Natural killer cell treated with Interleukin-12 subunit alpha and Interleukin-12 subunit beta and Interleukin-15 and Interleukin-18, amount 100 ng/mL, for 72 hours (primary cell): ENCODE data around the gene GRHPR. TPM values are rescaled to one million over a fixed set of nuclear protein-coding genes. Genes with fewer than 3 reads are reported as not detected.
A peak's percentile ranks its signal among the peaks of the same experiment; 100 is the strongest.
"Not testable (repeated sequence)": the region's sequence is repeated elsewhere in the genome, so short reads cannot be mapped to it uniquely, and the experiment has no call there.

Experiments
- ATAC-seq, 2 donors: fragments of 150-1000 bp; cut with Tn5 transposase in 1 of 2; sonication (Bioruptor Pico), chemical (Tn5 transposase) in 1 of 2; 2 replicates each; pipeline ENCODE4 v1.10.0; 2021
- DNase-seq: peaks from one replicate; pipeline ENCODE4 v3.0.0; 2022; ENCODE audit warnings: low spot score
- H3K27ac Mint-ChIP-seq, 2 donors: 1 replicate in 1 of 2; 2 replicates in 1 of 2; pipeline ENCODE4 v1.8.0; 2022; ENCODE audit warnings: mixed read lengths in 2 of 2, mild to moderate bottlenecking in 1 of 2, moderate library complexity in 1 of 2
- H3K27me3 Mint-ChIP-seq, 2 donors: 1 replicate in 1 of 2; 2 replicates in 1 of 2; pipeline ENCODE4 v1.8.0; 2022; ENCODE audit warnings: mixed read lengths in 2 of 2
- H3K36me3 Mint-ChIP-seq: one replicate; pipeline ENCODE4 v1.8.0; 2022; ENCODE audit warnings: mixed read lengths
- H3K4me1 Mint-ChIP-seq, 2 donors: 1 replicate in 1 of 2; 2 replicates in 1 of 2; pipeline ENCODE4 v1.8.0; 2022; ENCODE audit warnings: low read depth in 2 of 2, mixed read lengths in 2 of 2, mild to moderate bottlenecking in 1 of 2
- H3K4me3 Mint-ChIP-seq: one replicate; pipeline ENCODE4 v1.8.0; 2022; ENCODE audit warnings: mixed read lengths
- H3K9me3 Mint-ChIP-seq: 2 replicates; pipeline ENCODE4 v1.8.0; 2022; ENCODE audit warnings: mixed read lengths
- total RNA-seq, 2 donors: library from RNA; stranded (reverse); gene quantifications; one replicate each; pipeline ENCODE4 v1.2.3, GENCODE V29; 2022

The GRHPR gene
- total RNA-seq, 2 donors from 2014 or later, result 53.4 to 66.1 TPM

GRCh38 chr9:37473982-37474381 is 51.5 kb downstream of the GRHPR start:
- not testable (repeated sequence) for H3K4me1 Mint-ChIP-seq, H3K9me3 Mint-ChIP-seq, H3K4me3 Mint-ChIP-seq, ATAC-seq, DNase-seq, H3K27ac Mint-ChIP-seq, H3K36me3 Mint-ChIP-seq
- peaks cover 14% of the 10 kb centered on the region in 2 donors for H3K27me3 Mint-ChIP-seq

DNA sequence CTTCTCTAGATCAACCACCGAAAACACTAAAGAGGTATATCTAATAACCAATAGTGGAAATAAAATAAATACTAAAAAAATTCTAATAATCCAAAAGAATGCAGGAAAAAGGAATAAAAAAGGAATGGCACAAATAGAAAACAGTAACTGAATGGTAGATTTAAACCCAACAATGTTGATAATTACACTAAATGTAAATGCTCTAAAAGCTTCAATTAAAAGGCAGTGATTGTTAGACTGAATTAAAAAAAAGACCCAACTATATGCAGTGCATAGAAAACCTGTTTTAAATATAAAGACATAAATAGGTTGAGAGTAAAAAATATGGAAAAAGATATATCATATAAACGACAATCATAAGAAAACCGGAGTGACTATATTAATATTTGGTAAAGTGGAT is 51.9 kb downstream of the GRHPR start:
- no peak overlapping the region for H3K27ac Mint-ChIP-seq

GRCh38 chr9:37476930-37477329 is 54.4 kb downstream of the GRHPR start:
- H3K36me3 Mint-ChIP-seq, result no peaks in the 10 kb centered on the region
- peaks cover 26 to 35% of the 10 kb centered on the region in 2 donors for H3K27me3 Mint-ChIP-seq

More for the DNA sequence above, 51.9 kb downstream of the GRHPR start:
- Mint-ChIP-seq H3K36me3 (no peaks in the 10 kb centered on the region), H3K9me3 (no peaks in the 10 kb centered on the region), H3K27me3 (peaks cover 17 to 19% of the 10 kb centered on the region in 2 donors), H3K4me1 (peaks cover 6 to 7% of the 10 kb centered on the region in 2 donors), H3K4me3 (no peak overlapping the region)
- no peak for ATAC-seq
- no peak for DNase-seq

GRCh38 chr9:37477443-37477842 is 54.9 kb downstream of the GRHPR start:
- H3K4me3 Mint-ChIP-seq, DNase-seq, ATAC-seq, H3K4me1 Mint-ChIP-seq, H3K36me3 Mint-ChIP-seq, H3K9me3 Mint-ChIP-seq, H3K27ac Mint-ChIP-seq: not testable (repeated sequence)
- H3K27me3 Mint-ChIP-seq, result peaks cover 26 to 37% of the 10 kb centered on the region in 2 donors

More at GRCh38 chr9:37476930-37477329, 54.4 kb downstream of the GRHPR start:
- no peak overlapping the region for H3K27ac Mint-ChIP-seq
- H3K4me3 Mint-ChIP-seq, result no peak overlapping the region
- no peaks in the 10 kb centered on the region for H3K9me3 Mint-ChIP-seq
- peaks cover 5% of the 10 kb centered on the region in 2 donors for H3K4me1 Mint-ChIP-seq
- DNase-seq (no peak), ATAC-seq (no peak)

DNA sequence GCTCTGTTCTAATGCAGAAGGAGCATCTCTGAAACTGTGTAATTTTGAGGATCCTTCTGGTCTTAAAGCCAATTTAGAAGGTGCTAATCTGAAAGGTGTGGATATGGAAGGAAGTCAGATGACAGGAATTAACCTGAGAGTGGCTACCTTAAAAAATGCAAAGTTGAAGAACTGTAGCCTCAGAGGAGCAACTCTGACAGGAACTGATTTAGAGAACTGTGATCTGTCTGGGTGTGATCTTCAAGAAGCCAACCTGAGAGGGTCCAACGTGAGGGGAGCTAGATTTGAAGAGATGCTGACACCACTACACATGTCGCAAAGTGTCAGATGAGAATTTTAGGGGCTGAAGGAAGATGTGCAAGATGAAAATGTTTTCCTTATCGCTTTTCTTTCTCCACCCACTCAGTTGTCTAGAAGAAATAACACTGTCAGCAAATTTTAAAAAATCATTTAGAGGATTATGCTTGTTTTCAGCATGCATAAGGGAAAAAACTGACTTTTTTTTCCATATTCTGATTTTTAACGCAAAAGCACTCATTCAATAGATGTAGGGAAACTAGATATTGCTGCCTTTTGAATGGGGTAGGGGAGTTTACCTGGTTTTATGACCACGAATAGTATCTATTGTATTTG is 55.6 kb downstream of the GRHPR start:
- not testable (repeated sequence) for H3K27ac Mint-ChIP-seq

GRCh38 chr9:37480759-37481158 is 58.3 kb downstream of the GRHPR start:
- no peak overlapping the region for H3K27ac Mint-ChIP-seq
- ATAC-seq (no peak), DNase-seq (no peak)
- peaks cover 26 to 37% of the 10 kb centered on the region in 2 donors for H3K27me3 Mint-ChIP-seq
- H3K4me3 Mint-ChIP-seq, result no peak overlapping the region
- no peaks in the 10 kb centered on the region for H3K9me3 Mint-ChIP-seq
- no peaks in the 10 kb centered on the region for H3K36me3 Mint-ChIP-seq
- H3K4me1 Mint-ChIP-seq, result peaks cover 9 to 11% of the 10 kb centered on the region in 2 donors

More for the DNA sequence above, 55.6 kb downstream of the GRHPR start:
- H3K27me3 Mint-ChIP-seq, result peaks cover 26 to 37% of the 10 kb centered on the region in 2 donors
- H3K4me3 Mint-ChIP-seq, H3K4me1 Mint-ChIP-seq, H3K9me3 Mint-ChIP-seq, ATAC-seq, DNase-seq, H3K36me3 Mint-ChIP-seq: not testable (repeated sequence)

GRCh38 chr9:37485389-37486255 is 63.1 kb downstream of the GRHPR start, which contains the start of gene POLR1E:
Gene POLR1E (plus strand): TSS chr9:37485948. CDS start chr9:37486048, 100 bp downstream.
- Mint-ChIP-seq H3K4me1 (peaks cover 28 to 43% of the 10 kb centered on the region in 2 donors), H3K4me3 (peak within 1 kb of the TSS; percentile 98)
- ATAC-seq, result peak; percentile 99 to 100

GRCh38 chr9:37486256-37486615 is 63.7 kb downstream of the GRHPR start:
- H3K4me3 Mint-ChIP-seq, result peak overlapping the region; percentile 98
- H3K36me3 Mint-ChIP-seq, result peaks cover 12% of the 10 kb centered on the region
- peaks cover 6 to 9% of the 10 kb centered on the region in 2 donors for H3K27me3 Mint-ChIP-seq
- DNase-seq (no peak), ATAC-seq (no peak)
- peaks cover 28 to 47% of the 10 kb centered on the region in 2 donors for H3K4me1 Mint-ChIP-seq
- H3K9me3 Mint-ChIP-seq, result no peaks in the 10 kb centered on the region
- peak overlapping the region; percentile 92 for H3K27ac Mint-ChIP-seq

More at GRCh38 chr9:37485389-37486255, 63.1 kb downstream of the GRHPR start, which contains the start of gene POLR1E:
- H3K27ac Mint-ChIP-seq, result peak within 1 kb of the TSS; percentile 92
- peak; percentile 97 for DNase-seq
- peaks cover 6 to 11% of the 10 kb centered on the region in 2 donors for H3K27me3 Mint-ChIP-seq
- H3K36me3 Mint-ChIP-seq, result peaks cover 7% of the 10 kb centered on the region
- no peaks in the 10 kb centered on the region for H3K9me3 Mint-ChIP-seq

Other genes with a start within 250 kb of the GRHPR start
- gene ZBTB5, start 42.8 kb downstream of the GRHPR start, total RNA-seq, result 1 to 10 TPM; 8.5 TPM
- gene POLR1E, start 63.3 kb downstream of the GRHPR start, total RNA-seq, result 10 to 100 TPM; 37.0 to 70.2 TPM
- 1 to 10 TPM; 4.3 to 8.7 TPM for gene FBXO10, start 153.7 kb downstream of the GRHPR start, total RNA-seq
- gene TOMM5, start 169.9 kb downstream of the GRHPR start, total RNA-seq, result 100 to 1,000 TPM in 1 of 2 donors, 10 to 100 TPM in 1; 93.0 to 136 TPM
- gene FRMPD1, start 228.3 kb downstream of the GRHPR start, total RNA-seq, result not detected